ENCODE results near the gene NIPA2.

NIPA2 gene

GRCh38 chr15:22839046-22839695, 705 bp downstream of the NIPA2 start:
- DNase-seq (ENCODE audit: low spot score) = peak; percentile 22

GRCh38 chr15:22844421-22845288, 6.2 kb downstream of the NIPA2 start:
- no peak for DNase-seq (ENCODE audit: low spot score)

GRCh38 chr15:22845289-22845900, 6.9 kb downstream of the NIPA2 start:
- DNase-seq (ENCODE audit: low spot score) = no peak

- DNase-seq (ENCODE audit: low spot score) = no peak
Measured at GRCh38 chr15:22846073-22846472, 7.6 kb downstream of the NIPA2 start.

- no peak for DNase-seq (ENCODE audit: low spot score)
Measured at GRCh38 chr15:22850055-22850454, 11.6 kb downstream of the NIPA2 start.

GRCh38 chr15:22851513-22851912, 13.0 kb downstream of the NIPA2 start:
- no peak for DNase-seq (ENCODE audit: low spot score)

- DNase-seq (ENCODE audit: low spot score) = no peak
Measured at GRCh38 chr15:22855791-22856190, 17.3 kb downstream of the NIPA2 start.

- no peak for DNase-seq (ENCODE audit: low spot score)
Measured at GRCh38 chr15:22856659-22857058, 18.2 kb downstream of the NIPA2 start.

GRCh38 chr15:22861161-22861560, 22.7 kb downstream of the NIPA2 start:
- DNase-seq (ENCODE audit: low spot score) = no peak

GRCh38 chr15:22863356-22863755, 24.9 kb downstream of the NIPA2 start:
- DNase-seq (ENCODE audit: low spot score) = no peak

- no peak for DNase-seq (ENCODE audit: low spot score)
Measured at GRCh38 chr15:22866079-22866478, 27.6 kb downstream of the NIPA2 start.

- no peak for DNase-seq (ENCODE audit: low spot score)
Measured at GRCh38 chr15:22867886-22868285, 29.4 kb downstream of the NIPA2 start.

- no peak for DNase-seq (ENCODE audit: low spot score)
Measured at GRCh38 chr15:22868495-22868894, 30.0 kb downstream of the NIPA2 start.

GRCh38 chr15:22868928-22869327, 30.5 kb downstream of the NIPA2 start:
- DNase-seq (ENCODE audit: low spot score) = no peak

GRCh38 chr15:22869856-22870255, 31.4 kb downstream of the NIPA2 start:
- DNase-seq (ENCODE audit: low spot score) = no peak

GRCh38 chr15:22870865-22871264, 32.4 kb downstream of the NIPA2 start:
- DNase-seq (ENCODE audit: low spot score) = no peak

- no peak for DNase-seq (ENCODE audit: low spot score)
Measured at GRCh38 chr15:22871481-22872086, 33.1 kb downstream of the NIPA2 start.

GRCh38 chr15:22872936-22873701, 34.7 kb downstream of the NIPA2 start:
- peak; percentile 25 for DNase-seq (ENCODE audit: low spot score)

- no peak for DNase-seq (ENCODE audit: low spot score)
Measured at GRCh38 chr15:22873841-22874240, 35.4 kb downstream of the NIPA2 start.

- no peak for DNase-seq (ENCODE audit: low spot score)
Measured at GRCh38 chr15:22874256-22874655, 35.8 kb downstream of the NIPA2 start.

- DNase-seq (ENCODE audit: low spot score) = no peak
Measured at GRCh38 chr15:22874966-22875365, 36.5 kb downstream of the NIPA2 start.

- DNase-seq (ENCODE audit: low spot score) = no peak
Measured at GRCh38 chr15:22877117-22877516, 38.7 kb downstream of the NIPA2 start.
